K562 (cell line): Measurements from ENCODE around the gene TMSB15C. TPM values are rescaled to one million over a fixed set of nuclear protein-coding genes. Genes with fewer than 3 reads are reported as not detected.

Experiments
- MAFF ChIP-seq: IDR thresholded peaks from 2 replicates; pipeline ENCODE4 v1.6.1; 2012; ENCODE audit warnings: low read length, improper control_type of control experiment
- SMC3 ChIP-seq: conservative IDR thresholded peaks from 2 replicates; pipeline ENCODE4 v1.6.1; 2011; ENCODE audit warnings: low read depth, low read length, improper control_type of control experiment; ENCODE audit not compliant: insufficient read depth
- TEAD4 ChIP-seq, 2 experiments: sonication (generic) in 1 of 2; formaldehyde crosslinking in 1 of 2; IDR thresholded peaks; 2 replicates each; pipeline versions ENCODE4 v1.6.1 to v1.8.0; 2012 to 2022; ENCODE audit warnings: borderline replicate concordance in 1 of 2, inconsistent platforms in 1 of 2, low read length in 1 of 2, mild to moderate bottlenecking in 1 of 2, missing genetic modification reagents in 1 of 2
- ZNF174 ChIP-seq: fragments of 250-450 bp; sonication (Bioruptor Pico); IDR thresholded peaks from 2 replicates; pipeline ENCODE4 v1.4.0; 2020; ENCODE audit warnings: mild to moderate bottlenecking
- polyA plus RNA-seq, 8 experiments: library from polyadenylated mRNA; depleted of rRNA in 4 of 8; stranded (reverse) in 5 of 8; unstranded in 3 of 8; fragments of >200 nt; fragmentation: Nextera tagmentation in 2 of 8; fragmentation: Illumina TruSeq in 1 of 8; extraction: Ambion mirVana in 2 of 8; extraction: Trizol in 1 of 8; gene quantifications; 2 replicates each; pipeline versions ENCODE4 v1.2.1 to v1.2.3, GENCODE V29; 2011 to 2014; ENCODE audit warnings: inconsistent platforms in 1 of 8, missing spikeins in 1 of 8
- total RNA-seq, 7 experiments: library from RNA; depleted of rRNA in 6 of 7; stranded (reverse); fragments of >200 nt in 6 of 7; fragmentation: Illumina TruSeq in 2 of 7; extraction: Trizol in 2 of 7; gene quantifications; 2 replicates each; pipeline versions ENCODE4 v1.2.1 to v1.2.3, GENCODE V29; 2011 to 2021; ENCODE audit warnings: low replicate concordance in 1 of 7
- TF ChIP-seq, protein P1 (sequence below): sonication (generic); formaldehyde crosslinking; IDR thresholded peaks from 2 replicates; pipeline ENCODE4 v1.8.0; 2022; ENCODE audit warnings: mild to moderate bottlenecking, low read depth, missing genetic modification reagents
- TF ChIP-seq, protein P2 (sequence below), 3 experiments: IDR thresholded peaks in 2 of 3; conservative IDR thresholded peaks in 1 of 3; 2 replicates each; pipeline ENCODE4 v1.5.1; 2011 to 2012; ENCODE audit warnings: low read length in 3 of 3, mild to moderate bottlenecking in 3 of 3, control low read depth in 2 of 3, improper control_type of control experiment in 1 of 3, inconsistent platforms in 1 of 3, low read depth in 1 of 3, mixed read lengths in 1 of 3, moderate library complexity in 1 of 3; ENCODE audit not compliant: insufficient read depth in 2 of 3
- TF ChIP-seq, protein P3 (sequence below): fragments of 450-650 bp; IDR thresholded peaks from 2 replicates; pipeline ENCODE4 v1.6.1; 2018; ENCODE audit not compliant: partially characterized antibody

Gene TMSB15C
- total and polyA plus RNA-seq, 9 of the 15 experiments (the other 6 are each of a cell fraction or from before 2014, with no cell fraction given), result 0.03 TPM; not detected in 8

DNA sequence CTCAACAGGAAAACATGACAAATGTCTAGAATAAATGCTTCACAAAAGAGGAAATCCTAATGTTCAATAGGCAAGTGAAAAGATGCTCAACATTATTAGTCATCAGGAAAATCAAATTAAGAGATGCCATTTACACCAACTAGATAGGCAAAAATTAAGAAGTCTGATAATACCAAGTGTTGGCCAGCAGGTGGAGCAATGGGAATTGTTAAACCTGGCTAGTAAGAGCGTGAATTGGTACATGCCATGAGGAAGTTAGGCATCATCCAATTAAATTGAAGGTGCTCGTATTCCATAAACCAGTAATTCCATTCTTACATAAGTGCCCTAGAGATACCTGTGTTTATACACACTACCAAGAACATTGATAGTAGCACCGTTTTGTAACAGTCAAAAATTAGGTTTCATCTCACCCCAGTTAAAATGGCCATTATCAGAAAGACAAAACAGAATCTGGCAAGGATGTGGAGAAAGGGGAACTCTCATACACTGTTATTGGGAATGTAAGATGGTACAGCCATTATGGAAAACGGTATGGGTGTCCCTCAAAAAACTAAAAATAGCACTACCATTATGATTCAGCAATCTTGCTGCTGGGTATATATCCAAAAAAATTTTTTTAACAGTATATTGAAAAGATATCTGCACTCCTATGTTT lies 22.2 kb upstream of the TMSB15C start (continued):
- TF ChIP-seq SMC3 (0 out of 2 replicates have a peak, but pooled peaks have one; percentile 30), TEAD4 (IDR thresholded peaks at IDR 0.05; ENCODE audit: low read length) (no peak), TEAD4 (CRISPR knock-in tag; IDR thresholded peaks at IDR 0.05; ENCODE audit: borderline replicate concordance) (no peak), MAFF (no peak), ZNF174 (CRISPR knock-in tag) (no peak)
- TF ChIP-seq, protein P1, sequence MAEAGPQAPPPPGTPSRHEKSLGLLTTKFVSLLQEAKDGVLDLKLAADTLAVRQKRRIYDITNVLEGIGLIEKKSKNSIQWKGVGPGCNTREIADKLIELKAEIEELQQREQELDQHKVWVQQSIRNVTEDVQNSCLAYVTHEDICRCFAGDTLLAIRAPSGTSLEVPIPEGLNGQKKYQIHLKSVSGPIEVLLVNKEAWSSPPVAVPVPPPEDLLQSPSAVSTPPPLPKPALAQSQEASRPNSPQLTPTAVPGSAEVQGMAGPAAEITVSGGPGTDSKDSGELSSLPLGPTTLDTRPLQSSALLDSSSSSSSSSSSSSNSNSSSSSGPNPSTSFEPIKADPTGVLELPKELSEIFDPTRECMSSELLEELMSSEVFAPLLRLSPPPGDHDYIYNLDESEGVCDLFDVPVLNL (CRISPR knock-in tag), result no peak
- TF ChIP-seq, protein P2, sequence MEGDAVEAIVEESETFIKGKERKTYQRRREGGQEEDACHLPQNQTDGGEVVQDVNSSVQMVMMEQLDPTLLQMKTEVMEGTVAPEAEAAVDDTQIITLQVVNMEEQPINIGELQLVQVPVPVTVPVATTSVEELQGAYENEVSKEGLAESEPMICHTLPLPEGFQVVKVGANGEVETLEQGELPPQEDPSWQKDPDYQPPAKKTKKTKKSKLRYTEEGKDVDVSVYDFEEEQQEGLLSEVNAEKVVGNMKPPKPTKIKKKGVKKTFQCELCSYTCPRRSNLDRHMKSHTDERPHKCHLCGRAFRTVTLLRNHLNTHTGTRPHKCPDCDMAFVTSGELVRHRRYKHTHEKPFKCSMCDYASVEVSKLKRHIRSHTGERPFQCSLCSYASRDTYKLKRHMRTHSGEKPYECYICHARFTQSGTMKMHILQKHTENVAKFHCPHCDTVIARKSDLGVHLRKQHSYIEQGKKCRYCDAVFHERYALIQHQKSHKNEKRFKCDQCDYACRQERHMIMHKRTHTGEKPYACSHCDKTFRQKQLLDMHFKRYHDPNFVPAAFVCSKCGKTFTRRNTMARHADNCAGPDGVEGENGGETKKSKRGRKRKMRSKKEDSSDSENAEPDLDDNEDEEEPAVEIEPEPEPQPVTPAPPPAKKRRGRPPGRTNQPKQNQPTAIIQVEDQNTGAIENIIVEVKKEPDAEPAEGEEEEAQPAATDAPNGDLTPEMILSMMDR (IDR thresholded peaks at IDR 0.05 in 2 of 3, conservative IDR thresholded peaks at IDR 0.05 in 1 of 3; ENCODE audit: insufficient read depth in 2 of 3, low read depth in 1 of 3, low read length in 3 of 3), result peak; percentile 46 to 69 (median 50); a peak in 5 of 6 replicates
- TF ChIP-seq, protein P3, sequence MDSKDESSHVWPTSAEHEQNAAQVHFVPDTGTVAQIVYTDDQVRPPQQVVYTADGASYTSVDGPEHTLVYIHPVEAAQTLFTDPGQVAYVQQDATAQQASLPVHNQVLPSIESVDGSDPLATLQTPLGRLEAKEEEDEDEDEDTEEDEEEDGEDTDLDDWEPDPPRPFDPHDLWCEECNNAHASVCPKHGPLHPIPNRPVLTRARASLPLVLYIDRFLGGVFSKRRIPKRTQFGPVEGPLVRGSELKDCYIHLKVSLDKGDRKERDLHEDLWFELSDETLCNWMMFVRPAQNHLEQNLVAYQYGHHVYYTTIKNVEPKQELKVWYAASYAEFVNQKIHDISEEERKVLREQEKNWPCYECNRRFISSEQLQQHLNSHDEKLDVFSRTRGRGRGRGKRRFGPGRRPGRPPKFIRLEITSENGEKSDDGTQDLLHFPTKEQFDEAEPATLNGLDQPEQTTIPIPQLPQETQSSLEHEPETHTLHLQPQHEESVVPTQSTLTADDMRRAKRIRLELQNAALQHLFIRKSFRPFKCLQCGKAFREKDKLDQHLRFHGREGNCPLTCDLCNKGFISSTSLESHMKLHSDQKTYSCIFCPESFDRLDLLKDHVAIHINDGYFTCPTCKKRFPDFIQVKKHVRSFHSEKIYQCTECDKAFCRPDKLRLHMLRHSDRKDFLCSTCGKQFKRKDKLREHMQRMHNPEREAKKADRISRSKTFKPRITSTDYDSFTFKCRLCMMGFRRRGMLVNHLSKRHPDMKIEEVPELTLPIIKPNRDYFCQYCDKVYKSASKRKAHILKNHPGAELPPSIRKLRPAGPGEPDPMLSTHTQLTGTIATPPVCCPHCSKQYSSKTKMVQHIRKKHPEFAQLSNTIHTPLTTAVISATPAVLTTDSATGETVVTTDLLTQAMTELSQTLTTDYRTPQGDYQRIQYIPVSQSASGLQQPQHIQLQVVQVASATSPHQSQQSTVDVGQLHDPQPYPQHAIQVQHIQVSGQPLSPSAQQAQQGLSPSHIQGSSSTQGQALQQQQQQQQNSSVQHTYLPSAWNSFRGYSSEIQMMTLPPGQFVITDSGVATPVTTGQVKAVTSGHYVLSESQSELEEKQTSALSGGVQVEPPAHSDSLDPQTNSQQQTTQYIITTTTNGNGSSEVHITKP, result peak; percentile 71
